NT2/D1 (cell line): ENCODE data around the gene MAGI1.

ENCODE experiments used
- SUZ12 ChIP-seq: IDR thresholded peaks from 2 replicates; pipeline ENCODE4 v1.6.1; 2011; ENCODE audit not compliant: insufficient read length, insufficient read depth; ENCODE audit errors: extremely low read depth
- YY1 ChIP-seq: IDR thresholded peaks from 2 replicates; pipeline ENCODE4 v1.6.1; 2011; ENCODE audit not compliant: insufficient read length, insufficient read depth

- TF ChIP-seq SUZ12 (no peak), YY1 (no peak)
Observed at GRCh38 chr3:65897766-65898165, 141.0 kb downstream of the MAGI1 start.
